WTC11 (cell line): ENCODE data around the gene HOXA1. TPM values are rescaled to one million over a fixed set of nuclear protein-coding genes. Genes with fewer than 3 reads are reported as not detected.

ENCODE experiments used
- ATAC-seq: fragments of 200-7000 bp; cut with Tn5 transposase; 2 replicates; pipeline ENCODE4 v1.10.0; 2021; ENCODE audit warnings: mild to moderate bottlenecking, moderate library complexity
- CTCF ChIA-PET: fragments of 300-600 bp; sonication (Branson Sonifier 250); formaldehyde crosslinking; loops from one replicate; lab custom pipeline; 2021; ENCODE audit warnings: antibody characterized with exemption; lab: Charles Lee
- POLR2A ChIA-PET: fragments of 350-600 bp; sonication (Branson Sonifier 250); formaldehyde crosslinking; loops from one replicate; lab custom pipeline; 2021; ENCODE audit warnings: antibody characterized with exemption; lab: Charles Lee
- DNase-seq: peaks from one replicate; pipeline ENCODE4 v3.0.0; 2021; ENCODE audit warnings: low spot score
- H3K27ac Mint-ChIP-seq: 2 replicates; pipeline ENCODE4 v1.8.0; 2021; ENCODE audit warnings: mixed read lengths
- H3K27me3 Mint-ChIP-seq: 2 replicates; pipeline ENCODE4 v1.8.0; 2021; ENCODE audit warnings: low read depth, mild to moderate bottlenecking, moderate library complexity, mixed read lengths
- H3K36me3 Mint-ChIP-seq: 2 replicates; pipeline ENCODE4 v1.8.0; 2021; ENCODE audit warnings: mixed read lengths
- H3K4me1 Mint-ChIP-seq: 2 replicates; pipeline ENCODE4 v1.8.0; 2022; ENCODE audit warnings: mixed read lengths
- H3K4me3 Mint-ChIP-seq: 2 replicates; pipeline ENCODE4 v1.8.0; 2021; ENCODE audit warnings: mild to moderate bottlenecking, moderate library complexity, mixed read lengths
- H3K9me3 Mint-ChIP-seq: 2 replicates; pipeline ENCODE4 v1.8.0; 2021; ENCODE audit warnings: mixed read lengths
- ARID4B ChIP-seq: sonication (generic); formaldehyde crosslinking; IDR thresholded peaks from 2 replicates; pipeline ENCODE4 v1.8.0; 2023; ENCODE audit warnings: missing genetic modification reagents, mild to moderate bottlenecking, borderline replicate concordance
- CBFB ChIP-seq: sonication (generic); formaldehyde crosslinking; IDR thresholded peaks from 2 replicates; pipeline ENCODE4 v1.8.1; 2022; ENCODE audit warnings: mild to moderate bottlenecking, low read depth, missing genetic modification reagents
- CTCF ChIP-seq: fragments of 200-600 bp; IDR thresholded peaks from 2 replicates; pipeline ENCODE4 v1.8.0; 2022; ENCODE audit warnings: antibody characterized with exemption
- E2F4 ChIP-seq: sonication (generic); formaldehyde crosslinking; IDR thresholded peaks from 2 replicates; pipeline ENCODE4 v1.8.1; 2022; ENCODE audit warnings: low read depth, mild to moderate bottlenecking, moderate library complexity, missing genetic modification reagents, borderline replicate concordance
- ELF4 ChIP-seq: sonication (generic); formaldehyde crosslinking; IDR thresholded peaks from 2 replicates; pipeline ENCODE4 v1.8.1; 2022; ENCODE audit warnings: low read depth, mild to moderate bottlenecking, moderate library complexity, missing genetic modification reagents
- HMGXB4 ChIP-seq: sonication (generic); formaldehyde crosslinking; IDR thresholded peaks from 2 replicates; pipeline ENCODE4 v1.8.1; 2023; ENCODE audit warnings: mild to moderate bottlenecking, moderate library complexity, missing genetic modification reagents
- IRF2 ChIP-seq: sonication (generic); formaldehyde crosslinking; IDR thresholded peaks from 2 replicates; pipeline ENCODE4 v1.8.0; 2022; ENCODE audit warnings: low read depth, missing genetic modification reagents, borderline replicate concordance
- MYBL2 ChIP-seq: sonication (generic); formaldehyde crosslinking; IDR thresholded peaks from 2 replicates; pipeline ENCODE4 v1.8.1; 2023; ENCODE audit warnings: mild to moderate bottlenecking, moderate library complexity, missing genetic modification reagents
- NR2C2 ChIP-seq: sonication (generic); formaldehyde crosslinking; IDR thresholded peaks from 2 replicates; pipeline ENCODE4 v1.8.0; 2022; ENCODE audit warnings: mild to moderate bottlenecking, missing genetic modification reagents
- PREB ChIP-seq: sonication (generic); formaldehyde crosslinking; IDR thresholded peaks from 2 replicates; pipeline ENCODE4 v1.8.1; 2022; ENCODE audit warnings: mild to moderate bottlenecking, missing genetic modification reagents, moderate library complexity, borderline replicate concordance
- RELA ChIP-seq: sonication (generic); formaldehyde crosslinking; IDR thresholded peaks from 2 replicates; pipeline ENCODE4 v1.8.1; 2022; ENCODE audit warnings: missing genetic modification reagents, mild to moderate bottlenecking, borderline replicate concordance
- SMAD4 ChIP-seq: sonication (generic); formaldehyde crosslinking; IDR thresholded peaks from 2 replicates; pipeline ENCODE4 v1.8.0; 2022; ENCODE audit warnings: mild to moderate bottlenecking, missing genetic modification reagents
- ZNF232 ChIP-seq: sonication (generic); formaldehyde crosslinking; IDR thresholded peaks from 2 replicates; pipeline ENCODE4 v1.8.0; 2022; ENCODE audit warnings: mild to moderate bottlenecking, missing genetic modification reagents
- ZNF263 ChIP-seq: sonication (generic); formaldehyde crosslinking; IDR thresholded peaks from 2 replicates; pipeline ENCODE4 v1.8.1; 2022; ENCODE audit warnings: low read depth, mild to moderate bottlenecking, moderate library complexity, missing genetic modification reagents
- ZNF512 ChIP-seq: sonication (generic); formaldehyde crosslinking; IDR thresholded peaks from 2 replicates; pipeline ENCODE4 v1.8.1; 2022; ENCODE audit warnings: missing genetic modification reagents, borderline replicate concordance
- total RNA-seq: library from RNA; stranded (reverse); gene quantifications from 3 replicates; pipeline ENCODE4 v1.2.3, GENCODE V29; 2021

HOXA1 gene
- total RNA-seq, 1 experiment from 2014 or later = not detected

GRCh38 chr7:27141137-27141922 lies 45.5 kb upstream of the HOXA1 start (continued):
- TF ChIP-seq CTCF (no peak), RELA (CRISPR knock-in tag) (no peak), SMAD4 (no peak), PREB (CRISPR knock-in tag) (no peak), HMGXB4 (CRISPR knock-in tag) (no peak), ELF4 (CRISPR knock-in tag) (no peak)

- Mint-ChIP-seq H3K27me3 (peaks cover 100% of the 10 kb centered on the region), H3K36me3 (no peaks in the 10 kb centered on the region), H3K9me3 (no peaks in the 10 kb centered on the region), H3K4me1 (peaks cover 23% of the 10 kb centered on the region), H3K27ac (no peak overlapping the region), H3K4me3 (no peak overlapping the region)
- ATAC-seq (no peak), DNase-seq (no peak)
- POLR2A ChIA-PET = no interaction called here
- CTCF ChIA-PET = interaction anchor here (0.9 to 3.8 kb wide), 3 partner anchors 21 to 458 kb away, joined by 3 to 39 read pairs (median 4); no protein-coding TSS in a partner anchor
- TF ChIP-seq ZNF232 (CRISPR knock-in tag) (no peak), ZNF512 (CRISPR knock-in tag) (no peak), RELA (CRISPR knock-in tag) (no peak), CBFB (CRISPR knock-in tag) (no peak), ZNF263 (CRISPR knock-in tag) (no peak), NR2C2 (CRISPR knock-in tag) (no peak), E2F4 (CRISPR knock-in tag) (no peak), MYBL2 (CRISPR knock-in tag) (no peak), ARID4B (no peak), IRF2 (CRISPR knock-in tag) (no peak)
These were observed 44.5 kb upstream of the HOXA1 start for GRCh38 chr7:27140126-27140857.
